GM19240 (cell line): Measurements from ENCODE around the gene POP7.

Experiments
- DNase-seq: peaks from one replicate; pipeline ENCODE4 v3.0.0; 2011; ENCODE audit warnings: low spot score; ENCODE audit not compliant: insufficient read length

POP7 gene

GRCh38 chr7:100679129-100679926, 26.6 kb upstream of the POP7 start:
- no peak for DNase-seq

- no peak for DNase-seq
These were observed 25.9 kb upstream of the POP7 start for GRCh38 chr7:100679927-100680575.

GRCh38 chr7:100680576-100681271, 25.2 kb upstream of the POP7 start:
- no peak for DNase-seq

- no peak for DNase-seq
These were observed 24.3 kb upstream of the POP7 start for GRCh38 chr7:100681491-100682227.

- no peak for DNase-seq
These were observed 23.6 kb upstream of the POP7 start for GRCh38 chr7:100682228-100682741.

- DNase-seq, result no peak
These were observed 22.8 kb upstream of the POP7 start for GRCh38 chr7:100682991-100683658.

- DNase-seq, result no peak
These were observed 22.0 kb upstream of the POP7 start for GRCh38 chr7:100683659-100684533.

- no peak for DNase-seq
These were observed 21.3 kb upstream of the POP7 start for GRCh38 chr7:100684534-100685042.

GRCh38 chr7:100685049-100685605, 20.8 kb upstream of the POP7 start:
- DNase-seq, result no peak

GRCh38 chr7:100685631-100686145, 20.2 kb upstream of the POP7 start:
- DNase-seq, result no peak

GRCh38 chr7:100686201-100686821, 19.6 kb upstream of the POP7 start:
- no peak for DNase-seq

- no peak for DNase-seq
These were observed 19.1 kb upstream of the POP7 start for GRCh38 chr7:100686822-100687211.

- no peak for DNase-seq
These were observed 18.7 kb upstream of the POP7 start for GRCh38 chr7:100687261-100687660.

- DNase-seq, result no peak
These were observed 18.1 kb upstream of the POP7 start for GRCh38 chr7:100687751-100688300.

GRCh38 chr7:100688326-100688860, 17.5 kb upstream of the POP7 start:
- DNase-seq, result no peak

- no peak for DNase-seq
These were observed 16.4 kb upstream of the POP7 start for GRCh38 chr7:100689230-100690135.
